Gastrocnemius medialis (tissue), 4 donors: ENCODE results near the gene BMERB1. TPM values are rescaled to one million over a fixed set of nuclear protein-coding genes. Genes with fewer than 3 reads are reported as not detected.
"Not testable (repeated sequence)": the region's sequence is repeated elsewhere in the genome, so short reads cannot be mapped to it uniquely, and the experiment has no call there.

Experiments
- ATAC-seq, 2 donors: fragments of 150-250 bp; one replicate each; pipeline ENCODE4 v1.9.1; 2016
- DNase-seq, 2 donors: peaks; one replicate each; pipeline ENCODE4 v3.0.0-alpha.2; 2019
- H3K27ac ChIP-seq, 4 donors: fragments of 200-600 bp; sonication (generic); 1 replicate in 1 of 4; 2 replicates in 3 of 4; pipeline ENCODE4 v1.5.1; 2016 to 2018; ENCODE audit warnings: mild to moderate bottlenecking in 2 of 4, moderate library complexity in 1 of 4
- H3K27me3 ChIP-seq, 3 donors: fragments of 200-600 bp; sonication (generic) in 2 of 3; 1 replicate in 1 of 3; 2 replicates in 2 of 3; pipeline versions ENCODE4 v1.5.1 to v1.6.0; 2016 to 2019; ENCODE audit warnings: mild to moderate bottlenecking in 1 of 3, moderate library complexity in 1 of 3
- H3K36me3 ChIP-seq, 2 donors: fragments of 200-600 bp; sonication (generic) in 1 of 2; one replicate each; pipeline ENCODE4 v1.5.1; 2017 to 2018
- H3K4me1 ChIP-seq, 2 donors: fragments of 200-600 bp; sonication (generic) in 1 of 2; one replicate each; pipeline ENCODE4 v1.5.1; 2016 to 2017; ENCODE audit warnings: mild to moderate bottlenecking in 2 of 2
- H3K4me3 ChIP-seq, 4 donors: fragments of 200-600 bp; sonication (generic) in 3 of 4; 1 replicate in 1 of 4; 2 replicates in 3 of 4; pipeline ENCODE4 v1.5.1; 2016 to 2019; ENCODE audit warnings: mild to moderate bottlenecking in 2 of 4
- H3K9me3 ChIP-seq, 3 donors: fragments of 200-600 bp; sonication (generic) in 2 of 3; 1 replicate in 1 of 3; 2 replicates in 2 of 3; pipeline ENCODE4 v1.5.1; 2016 to 2019
- CTCF ChIP-seq, 5 experiments: fragments of 450-650 bp in 3 of 5; fragments of 200-600 bp in 2 of 5; sonication (generic) in 2 of 5; IDR thresholded peaks in 4 of 5; conservative IDR thresholded peaks in 1 of 5; 1 replicate in 4 of 5; 2 replicates in 1 of 5; pipeline ENCODE4 v1.5.1; 2016 to 2019; ENCODE audit warnings: antibody characterized with exemption in 5 of 5, mild to moderate bottlenecking in 3 of 5, moderate library complexity in 3 of 5
- POLR2A ChIP-seq, 2 donors: fragments of 450-650 bp; IDR thresholded peaks; one replicate each; pipeline ENCODE4 v1.6.1; 2017; ENCODE audit warnings: antibody characterized with exemption in 2 of 2, mild to moderate bottlenecking in 2 of 2, moderate library complexity in 2 of 2
- in situ Hi-C, 4 donors: fragments of 200-750 bp; cut with MboI; loops; one replicate each; pipeline versions ENCODE4 v1.15.0 to v1.8.0; 2017; ENCODE audit warnings: low sequenced_read_pairs in 4 of 4
- intact Hi-C: fragments of 100-400 bp; cut with DNase I; formaldehyde crosslinking; loops from one replicate; pipeline ENCODE4 v1.15.1; 2023; ENCODE audit warnings: low total_unique reads
- total RNA-seq, 4 donors: library from RNA; depleted of rRNA; stranded (reverse); fragments of >200 nt; gene quantifications; one replicate each; pipeline versions ENCODE4 v1.1.0 to v1.2.3, GENCODE V29; 2016

BMERB1 gene
- total RNA-seq, 4 donors from 2014 or later: 112 to 392 (median 237) TPM

- no peaks in the 10 kb centered on the region for H3K9me3 ChIP-seq
- ATAC-seq (no peak), DNase-seq (peak in 1 of 2 donors; percentile 45)
- TF ChIP-seq CTCF (IDR thresholded peaks at IDR 0.05 in 4 of 5, conservative IDR thresholded peaks at IDR 0.05 in 1 of 5) (no peak), POLR2A (IDR thresholded peaks at IDR 0.05) (no peak)
- H3K4me1 ChIP-seq: peaks cover 27 to 34% of the 10 kb centered on the region in 2 donors
- no peak overlapping the region for H3K4me3 ChIP-seq
- H3K27me3 ChIP-seq: no peaks in the 10 kb centered on the region
- peaks cover 2 to 45% of the 10 kb centered on the region in 2 donors for H3K36me3 ChIP-seq
- in situ Hi-C loops: loop anchor here in 1 of 4 donors (5.0 kb wide), 1 partner anchor 37 kb away; no protein-coding TSS in a partner anchor
- intact Hi-C loops: no loop called here
- H3K27ac ChIP-seq: peak overlapping the region; percentile 2 to 92 (median 42)
Measured at GRCh38 chr16:15604460-15605440, 170.4 kb downstream of the BMERB1 start.

DNA sequence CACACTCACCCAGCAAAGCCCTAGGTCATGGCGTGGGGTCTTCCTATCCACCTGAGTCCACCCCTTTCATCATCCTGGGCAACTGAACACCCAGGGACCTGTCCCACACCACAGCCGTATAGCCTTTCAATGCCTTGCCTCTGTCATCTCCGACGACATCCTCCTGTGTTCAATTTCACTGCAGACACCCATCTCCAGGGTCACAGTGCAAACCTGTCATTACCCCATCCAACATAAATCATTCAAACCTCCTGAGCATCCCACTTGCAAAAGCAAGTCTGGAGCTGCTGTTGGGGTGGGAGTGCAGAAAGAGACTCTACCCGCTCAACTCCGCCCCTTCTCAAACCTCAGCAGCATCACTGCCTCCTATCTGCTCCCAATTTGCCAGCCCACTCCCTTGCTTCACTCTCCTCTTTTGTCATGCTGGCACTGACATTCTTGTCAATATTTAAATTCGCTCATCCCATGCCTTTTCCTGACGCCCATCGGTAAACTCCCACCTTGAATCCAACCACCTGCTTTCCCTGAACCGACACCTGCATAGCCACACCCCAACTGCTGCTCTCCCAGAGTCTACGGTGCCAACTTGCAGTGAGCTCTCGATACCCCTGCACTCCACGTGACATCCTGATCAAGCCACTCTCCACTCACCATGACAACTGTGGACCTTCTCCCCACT lies 171.6 kb downstream of the BMERB1 start:
- Histone ChIP-seq H3K9me3 (no peaks in the 10 kb centered on the region), H3K4me1 (peaks cover 39 to 45% of the 10 kb centered on the region in 2 donors), H3K27ac (peak overlapping the region; percentile 2 to 92 (median 84)), H3K27me3 (no peaks in the 10 kb centered on the region), H3K4me3 (no peak overlapping the region), H3K36me3 (peaks cover 2 to 34% of the 10 kb centered on the region in 2 donors)
- no peak for DNase-seq
- in situ Hi-C loops (loop anchor here in 1 of 4 donors (5.0 kb wide), 1 partner anchor 39 kb away; no protein-coding TSS in a partner anchor), intact Hi-C loops (loop anchor here (2.0 kb wide), 1 partner anchor 83 kb away; no protein-coding TSS in a partner anchor)
- TF ChIP-seq CTCF (IDR thresholded peaks at IDR 0.05 in 4 of 5, conservative IDR thresholded peaks at IDR 0.05 in 1 of 5) (no peak), POLR2A (IDR thresholded peaks at IDR 0.05) (no peak)
- no peak for ATAC-seq

DNA sequence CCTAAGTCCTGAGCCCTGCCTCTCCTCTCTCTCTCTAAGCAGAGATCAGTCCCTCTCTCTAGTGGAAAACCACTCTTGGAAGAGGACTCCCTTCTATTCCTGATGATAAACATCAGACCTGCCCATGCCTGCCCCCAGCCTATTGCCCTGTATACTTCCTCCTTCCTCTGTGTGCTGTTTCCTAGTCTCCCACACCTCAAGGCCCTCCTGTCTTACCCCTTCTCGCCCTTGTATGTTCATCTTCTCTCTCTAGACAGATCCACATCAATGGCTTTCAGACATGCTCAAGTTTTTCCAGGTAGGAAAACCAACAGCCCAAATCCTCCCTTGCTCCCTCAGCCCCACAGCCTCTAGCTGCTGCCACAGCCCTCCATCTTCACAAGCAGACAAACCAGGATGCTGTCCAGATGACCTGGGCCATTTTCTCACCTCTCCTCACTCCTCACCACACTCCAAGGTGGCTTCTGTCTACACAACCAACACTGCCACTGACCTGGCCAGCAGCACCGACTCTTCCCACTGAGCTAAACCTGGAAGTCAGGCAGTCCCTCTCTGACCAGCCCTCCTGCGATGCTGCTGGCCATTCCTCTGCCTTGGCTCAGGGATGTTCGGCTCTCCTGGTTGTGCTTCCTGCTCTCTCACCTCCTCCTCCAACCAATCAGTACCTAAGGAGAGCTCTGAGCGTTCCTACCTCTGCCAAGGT lies 172.3 kb downstream of the BMERB1 start:
- peaks cover 0 to 31% of the 10 kb centered on the region in 2 donors for H3K36me3 ChIP-seq
- H3K27ac ChIP-seq: peak overlapping the region; percentile 81 to 92 (median 89)
- in situ Hi-C loops (loop anchor here in 1 of 4 donors (5.0 kb wide), 1 partner anchor 39 kb away; no protein-coding TSS in a partner anchor), intact Hi-C loops (loop anchor here (1.0 to 2.0 kb wide), 3 partner anchors 14 to 84 kb away; no protein-coding TSS in a partner anchor)
- no peaks in the 10 kb centered on the region for H3K27me3 ChIP-seq
- TF ChIP-seq CTCF (IDR thresholded peaks at IDR 0.05 in 4 of 5, conservative IDR thresholded peaks at IDR 0.05 in 1 of 5): no peak
- no peak for TF ChIP-seq POLR2A (IDR thresholded peaks at IDR 0.05)
- ATAC-seq (no peak), DNase-seq (no peak)
- H3K4me1 ChIP-seq: peaks cover 42 to 45% of the 10 kb centered on the region in 2 donors
- H3K4me3 ChIP-seq: no peak overlapping the region
- no peaks in the 10 kb centered on the region for H3K9me3 ChIP-seq

- H3K36me3 ChIP-seq: peaks cover 0 to 31% of the 10 kb centered on the region in 2 donors
- ATAC-seq: not testable (repeated sequence)
Measured at GRCh38 chr16:15607221-15607699, 172.9 kb downstream of the BMERB1 start.

More at GRCh38 chr16:15607221-15607699, 172.9 kb downstream of the BMERB1 start:
- in situ Hi-C loops: loop anchor here in 1 of 4 donors (5.0 kb wide), 1 partner anchor 40 kb away; no protein-coding TSS in a partner anchor
- not testable (repeated sequence) for H3K27me3 ChIP-seq, DNase-seq, H3K4me3 ChIP-seq, H3K9me3 ChIP-seq
- Histone ChIP-seq H3K4me1 (peaks cover 47% of the 10 kb centered on the region in 2 donors), H3K27ac (peak overlapping the region; percentile 81 to 92 (median 89))
- intact Hi-C loops: loop anchor here (1.0 to 2.0 kb wide), 3 partner anchors 15 to 84 kb away; no protein-coding TSS in a partner anchor
